GM08714 (cell line): ENCODE results near the gene DNAJB2.

ENCODE experiments used
- H3K4me3 ChIP-seq: fragments of 200-500 bp; sonication (Bioruptor generic); 2 replicates; pipeline ENCODE4 v1.5.1; 2014; ENCODE audit warnings: mild to moderate bottlenecking, low read length, inconsistent platforms
- ZNF274 ChIP-seq: IDR thresholded peaks from 2 replicates; pipeline ENCODE4 v1.6.1; 2012; ENCODE audit warnings: mild to moderate bottlenecking, low read depth, low read length

DNAJB2 gene

GRCh38 chr2:219314804-219315468, 35.8 kb downstream of the DNAJB2 start:
- no peak overlapping the region for H3K4me3 ChIP-seq

GRCh38 chr2:219323434-219323833, 44.3 kb downstream of the DNAJB2 start:
- H3K4me3 ChIP-seq, result no peak overlapping the region
- TF ChIP-seq ZNF274, result no peak

More at GRCh38 chr2:219314804-219315468, 35.8 kb downstream of the DNAJB2 start:
- no peak for TF ChIP-seq ZNF274

DNA sequence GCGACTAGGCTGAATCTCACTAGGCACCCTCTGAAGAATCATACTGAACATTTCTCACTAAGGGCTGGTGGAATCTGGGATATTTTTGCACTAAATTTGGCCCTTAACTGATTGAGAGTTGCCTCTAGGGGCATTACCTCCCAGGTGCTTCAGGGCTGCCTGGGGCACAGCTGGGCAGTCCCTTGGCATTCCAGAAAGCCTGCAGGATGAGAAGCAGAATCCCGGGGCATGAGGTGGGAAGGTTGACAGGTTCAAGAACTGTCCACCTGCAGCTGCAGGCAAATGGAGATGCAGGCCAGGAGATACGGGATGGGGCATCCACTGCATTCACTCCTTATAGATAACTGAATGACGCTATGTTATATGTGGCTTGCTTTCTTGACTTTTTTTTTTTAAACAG, 46.0 kb downstream of the DNAJB2 start:
- no peak overlapping the region for H3K4me3 ChIP-seq
- no peak for TF ChIP-seq ZNF274

- no peak for TF ChIP-seq ZNF274
Observed at GRCh38 chr2:219325657-219326315, 46.6 kb downstream of the DNAJB2 start.

DNA sequence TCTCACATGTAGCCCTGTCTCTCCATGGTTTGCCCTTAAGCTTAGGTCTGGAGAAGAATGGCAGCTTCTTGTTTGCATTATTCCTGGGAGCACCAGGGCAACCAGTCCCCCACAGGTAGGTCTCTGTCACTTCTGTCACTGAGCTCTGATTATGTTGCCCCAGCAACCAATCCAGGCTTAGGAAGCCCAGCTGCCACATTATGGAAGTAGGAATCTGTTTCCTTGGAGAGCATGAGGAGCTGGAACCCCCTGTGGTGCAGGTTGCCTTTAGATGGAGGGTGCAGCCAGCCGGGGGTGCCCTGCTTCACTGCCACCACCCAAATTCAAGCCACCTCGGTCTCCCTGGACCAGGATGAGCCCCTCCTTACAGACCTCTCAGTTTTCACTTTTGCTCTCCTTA, 48.6 kb downstream of the DNAJB2 start:
- no peak for TF ChIP-seq ZNF274
- H3K4me3 ChIP-seq, result no peak overlapping the region

More at GRCh38 chr2:219325657-219326315, 46.6 kb downstream of the DNAJB2 start:
- no peak overlapping the region for H3K4me3 ChIP-seq

DNA sequence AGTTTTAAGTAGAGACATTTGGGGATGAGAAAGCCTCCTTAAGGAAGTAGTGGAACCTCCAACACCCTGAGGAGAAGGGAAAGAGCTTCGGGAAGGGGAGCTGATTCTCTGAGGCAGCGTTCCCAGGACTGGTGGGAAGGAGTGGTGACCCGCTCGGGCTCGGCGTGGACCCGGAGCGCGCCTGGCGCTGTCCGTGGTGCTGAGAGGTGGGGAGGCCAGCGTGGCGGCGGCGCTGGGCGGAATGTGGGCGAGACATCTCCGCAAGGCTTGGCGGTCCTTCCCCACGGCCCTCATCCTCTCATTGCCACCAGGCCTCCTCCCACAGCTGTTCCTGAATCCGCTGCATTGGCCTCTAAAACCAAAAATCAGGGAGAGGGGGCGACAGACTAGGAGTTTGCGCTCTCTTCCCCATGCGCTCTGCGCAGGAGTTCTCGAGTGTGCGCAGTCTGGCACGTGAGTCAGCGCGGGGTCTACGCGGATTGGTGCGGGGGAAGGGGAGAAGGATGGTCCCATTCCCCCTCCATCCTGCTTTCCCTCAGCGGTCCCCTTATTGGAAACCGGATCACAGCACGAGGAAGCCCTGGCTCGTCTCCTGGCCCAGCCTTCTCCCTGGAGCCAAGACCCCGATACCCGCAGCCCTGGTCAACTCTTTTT, 52.5 kb downstream of the DNAJB2 start:
- no peak overlapping the region for H3K4me3 ChIP-seq

DNA sequence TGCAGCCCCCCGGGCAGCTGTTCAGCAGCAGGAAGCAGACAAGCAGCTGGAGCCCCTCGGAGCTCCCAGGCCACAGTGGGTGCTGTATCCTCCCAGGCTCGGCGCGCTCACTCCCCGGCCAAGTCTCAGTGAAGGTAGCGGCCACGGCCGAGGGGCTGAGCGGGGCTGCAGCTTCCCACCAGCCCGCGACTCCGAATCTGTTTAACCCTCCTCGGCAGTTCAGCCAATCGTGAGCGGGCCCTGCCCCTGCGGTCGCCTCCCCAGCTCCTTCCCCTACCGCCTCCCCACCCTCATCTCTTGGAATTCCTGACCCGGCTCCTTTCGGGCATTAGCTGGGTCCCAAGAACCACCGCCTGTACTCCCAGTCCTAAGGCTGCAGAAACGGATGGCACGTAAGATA, 53.4 kb downstream of the DNAJB2 start, which contains the start of gene RESP18:
Gene RESP18 (minus strand): TSS at position 203 of the 400 bp plus-strand sequence.
- no peak within 1 kb of the TSS for H3K4me3 ChIP-seq
- TF ChIP-seq ZNF274, result no peak

More for the DNA sequence above, 52.5 kb downstream of the DNAJB2 start:
- TF ChIP-seq ZNF274, result no peak

GRCh38 chr2:219334076-219334475, 54.9 kb downstream of the DNAJB2 start:
- TF ChIP-seq ZNF274, result no peak
- H3K4me3 ChIP-seq, result no peak overlapping the region

- H3K4me3 ChIP-seq, result no peak overlapping the region
- no peak for TF ChIP-seq ZNF274
Observed at GRCh38 chr2:219335373-219335786, 56.2 kb downstream of the DNAJB2 start.
